ENCODE measurements around the gene LAMB3. TPM values are rescaled to one million over a fixed set of nuclear protein-coding genes. Genes with fewer than 3 reads are reported as not detected.

LAMB3 gene
- total RNA-seq, 2 donors from 2014 or later = 8.4 to 14.3 TPM

GRCh38 chr1:209610631-209610905 is 41.7 kb downstream of the LAMB3 start:
- no peak for DNase-seq
- intact Hi-C loops (cut with DNase I) = no loop called here
- ATAC-seq = no peak

DNA sequence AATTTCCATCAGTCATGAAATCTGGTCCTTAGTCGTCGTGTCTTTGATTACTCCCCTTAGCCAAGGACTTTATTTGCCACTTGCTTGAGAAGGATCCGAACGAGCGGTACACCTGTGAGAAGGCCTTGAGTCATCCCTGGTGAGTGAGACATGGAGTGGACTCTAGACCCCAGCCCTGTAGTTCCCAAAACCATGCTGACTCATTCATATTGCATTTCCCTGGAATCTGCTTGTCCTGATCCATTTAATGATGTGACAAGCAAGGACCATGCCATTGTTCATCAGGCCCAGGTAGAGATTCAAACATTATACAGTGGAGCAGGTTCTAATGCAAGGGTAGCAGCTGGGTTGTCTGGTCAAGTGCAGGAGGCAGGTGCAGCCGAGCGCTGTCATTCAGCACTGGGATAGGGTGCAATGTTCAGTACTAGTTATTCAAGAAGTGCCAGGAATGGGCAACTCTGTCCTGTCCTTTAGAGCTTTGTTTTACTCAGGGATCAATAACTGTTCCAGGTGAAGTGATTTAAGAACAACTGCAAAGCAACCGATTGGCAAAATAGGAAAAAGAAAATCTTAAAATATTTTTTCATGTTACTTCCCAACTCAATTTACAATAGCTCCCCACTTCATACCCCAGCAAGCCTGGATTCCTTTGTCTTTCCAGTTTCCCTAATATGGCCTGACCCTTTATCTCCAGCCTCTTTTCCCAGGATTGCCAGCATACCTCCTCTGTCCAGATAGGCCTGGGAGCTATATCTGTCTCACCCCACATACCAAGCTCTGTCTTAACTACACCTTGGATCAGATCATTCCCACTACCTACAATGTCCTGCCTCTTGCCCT is 42.2 kb downstream of the LAMB3 start:
- ATAC-seq = no peak
- intact Hi-C loops (cut with DNase I) = no loop called here
- no peak for DNase-seq

GRCh38 chr1:209609041-209609790 is 43.0 kb downstream of the LAMB3 start:
- DNase-seq (no peak), ATAC-seq (no peak)
- intact Hi-C loops (cut with DNase I) = no loop called here

- ATAC-seq (peak in 1 of 2 donors; percentile 21), DNase-seq (no peak)
- intact Hi-C loops (cut with DNase I) = no loop called here
These were observed 44.4 kb downstream of the LAMB3 start for GRCh38 chr1:209607795-209608178.

GRCh38 chr1:209607102-209607794 is 45.0 kb downstream of the LAMB3 start:
- ATAC-seq (peak in 1 of 2 donors; percentile 62), DNase-seq (no peak)
- intact Hi-C loops (cut with DNase I) = no loop called here

DNA sequence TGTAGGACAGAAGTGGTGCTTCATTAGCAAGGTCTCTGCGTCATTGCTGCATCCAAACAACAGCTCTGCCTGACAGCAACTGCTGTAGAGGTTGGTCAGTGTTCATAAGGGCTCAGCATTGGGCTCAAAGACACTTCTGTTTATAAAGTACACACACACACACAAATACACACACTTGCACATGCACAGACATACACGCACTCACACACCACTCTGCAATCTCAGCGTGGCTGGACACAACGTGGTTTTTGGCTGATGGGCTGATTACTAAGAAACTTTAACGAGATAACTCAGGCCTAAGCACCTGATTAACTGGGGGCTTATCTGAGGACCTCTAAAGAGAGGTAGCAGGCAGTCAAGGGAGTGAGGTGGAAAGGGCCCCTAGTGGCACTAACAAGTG is 48.3 kb downstream of the LAMB3 start:
- no peak for DNase-seq
- intact Hi-C loops (cut with DNase I) = loop anchor here in 1 of 2 donors (5.0 kb wide), 1 partner anchor 88 kb away; no protein-coding TSS in a partner anchor
- ATAC-seq = no peak

DNA sequence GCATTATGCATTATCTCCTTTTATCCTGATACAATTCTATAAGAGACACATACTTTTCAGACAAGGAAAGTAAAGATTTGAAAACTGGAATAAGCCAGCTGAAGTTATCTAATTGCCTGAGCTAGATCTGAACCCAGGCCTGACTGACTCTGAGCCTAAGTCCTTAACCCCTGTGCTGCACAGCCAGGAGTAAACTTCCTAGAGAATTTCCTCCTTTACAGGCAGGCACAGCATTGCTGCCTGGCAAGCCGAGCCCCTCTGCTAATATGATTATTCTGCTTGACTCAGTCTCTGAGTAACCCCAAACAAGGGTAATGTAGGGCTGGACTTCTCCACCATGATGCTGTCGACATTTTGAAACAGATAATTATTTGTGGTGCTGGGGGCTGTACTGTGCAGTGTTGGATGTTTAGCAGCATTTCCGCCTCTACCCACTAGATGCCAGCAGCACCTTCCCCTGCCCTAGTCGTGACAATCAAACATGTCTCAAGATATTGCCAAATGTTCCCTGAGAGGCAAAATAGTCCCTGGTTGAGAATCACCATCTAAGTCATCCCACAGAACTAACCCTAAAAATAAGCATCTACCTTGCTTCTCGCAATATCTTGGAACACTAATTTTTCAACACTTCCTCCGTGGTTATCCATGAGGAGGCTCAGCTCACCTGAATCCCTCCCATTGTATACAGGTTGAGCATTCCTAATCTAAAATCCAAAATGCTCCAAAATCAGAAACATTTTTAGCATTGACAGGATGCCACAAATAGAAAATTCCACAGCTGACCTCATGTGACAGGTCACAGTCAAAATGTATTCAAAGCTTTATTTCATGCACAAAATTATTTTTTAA is 50.2 kb downstream of the LAMB3 start:
- DNase-seq (no peak), ATAC-seq (peak; percentile 93 to 94)
- intact Hi-C loops (cut with DNase I) = loop anchor here in 1 of 2 donors (5.0 kb wide), 1 partner anchor 90 kb away; no protein-coding TSS in a partner anchor

- DNase-seq (no peak), ATAC-seq (no peak)
- intact Hi-C loops (cut with DNase I) = loop anchor here in 1 of 2 donors (5.0 kb wide), 1 partner anchor 92 kb away; no protein-coding TSS in a partner anchor
These were observed 51.7 kb downstream of the LAMB3 start for GRCh38 chr1:209600541-209600940.

GRCh38 chr1:209598227-209598626 is 54.0 kb downstream of the LAMB3 start:
- intact Hi-C loops (cut with DNase I) = no loop called here
- ATAC-seq (no peak), DNase-seq (no peak)

DNA sequence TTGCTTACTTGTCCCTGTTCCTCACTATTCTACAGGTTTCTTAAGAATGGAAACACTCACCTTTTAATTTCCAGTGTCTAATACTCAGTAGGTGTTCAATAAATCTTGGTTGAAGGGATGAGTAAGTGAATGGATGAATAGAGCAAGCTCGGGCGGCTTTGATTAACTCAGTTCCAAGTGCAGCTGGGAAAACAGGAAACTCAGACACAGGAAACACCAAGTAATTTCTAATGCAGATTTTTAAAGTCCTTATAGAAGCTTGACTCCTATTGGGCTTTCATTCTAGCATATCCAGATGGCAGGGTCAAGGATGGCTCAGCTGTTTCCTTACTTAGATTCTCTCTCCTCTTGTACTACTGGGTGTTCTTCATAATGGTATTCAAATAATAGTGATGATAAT is 54.7 kb downstream of the LAMB3 start:
- no peak for ATAC-seq
- DNase-seq = no peak
- intact Hi-C loops (cut with DNase I) = no loop called here

- ATAC-seq (no peak), DNase-seq (no peak)
- intact Hi-C loops (cut with DNase I) = no loop called here
These were observed 56.5 kb downstream of the LAMB3 start for GRCh38 chr1:209595599-209596285.

GRCh38 chr1:209595028-209595427 is 57.2 kb downstream of the LAMB3 start:
- ATAC-seq = no peak
- DNase-seq = no peak
- intact Hi-C loops (cut with DNase I) = no loop called here

- no peak for DNase-seq
- no peak for ATAC-seq
- intact Hi-C loops (cut with DNase I) = no loop called here
These were observed 57.8 kb downstream of the LAMB3 start for GRCh38 chr1:209594440-209594839.

DNA sequence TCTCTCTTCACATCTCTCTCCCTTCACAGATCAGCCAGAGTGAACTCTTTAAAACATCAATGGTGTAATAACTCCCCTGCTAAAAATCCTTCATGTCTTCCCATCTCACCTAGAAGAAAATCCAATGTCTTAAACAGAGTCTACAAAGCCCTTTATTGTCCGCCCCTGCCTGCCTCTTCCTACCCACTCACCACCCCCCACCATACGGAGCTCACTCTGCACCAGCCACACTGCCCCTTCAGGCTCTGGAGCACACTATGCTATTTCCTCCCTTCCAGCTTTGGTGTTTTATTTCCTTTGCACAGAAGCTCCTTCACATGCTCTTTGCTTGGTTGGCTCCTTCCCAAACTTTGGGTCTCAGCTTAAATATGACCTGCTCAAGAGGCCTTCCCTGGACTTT is 58.5 kb downstream of the LAMB3 start:
- ATAC-seq (no peak), DNase-seq (no peak)
- intact Hi-C loops (cut with DNase I) = no loop called here

DNA sequence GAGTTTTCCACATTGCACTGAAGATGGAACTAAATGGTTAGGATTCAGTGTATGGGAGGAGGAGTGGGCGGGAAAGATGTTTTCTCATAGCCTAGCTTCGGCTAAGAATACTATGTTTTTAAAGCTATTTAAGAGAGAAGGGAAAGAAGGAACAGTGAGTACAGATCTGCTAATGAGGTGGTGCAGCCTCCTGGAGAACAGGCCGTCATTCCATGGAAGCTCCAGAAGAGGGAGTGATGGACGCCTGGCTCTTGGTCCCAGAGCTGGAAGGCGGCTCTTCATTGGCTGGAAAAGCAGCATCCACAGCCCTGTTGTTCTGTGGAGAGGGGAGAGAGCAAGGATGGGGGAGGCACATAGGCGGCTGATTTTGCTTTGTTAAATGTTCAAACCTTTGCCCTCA is 61.8 kb downstream of the LAMB3 start:
- ATAC-seq = peak; percentile 18 to 45
- DNase-seq = no peak
- intact Hi-C loops (cut with DNase I) = no loop called here

DNA sequence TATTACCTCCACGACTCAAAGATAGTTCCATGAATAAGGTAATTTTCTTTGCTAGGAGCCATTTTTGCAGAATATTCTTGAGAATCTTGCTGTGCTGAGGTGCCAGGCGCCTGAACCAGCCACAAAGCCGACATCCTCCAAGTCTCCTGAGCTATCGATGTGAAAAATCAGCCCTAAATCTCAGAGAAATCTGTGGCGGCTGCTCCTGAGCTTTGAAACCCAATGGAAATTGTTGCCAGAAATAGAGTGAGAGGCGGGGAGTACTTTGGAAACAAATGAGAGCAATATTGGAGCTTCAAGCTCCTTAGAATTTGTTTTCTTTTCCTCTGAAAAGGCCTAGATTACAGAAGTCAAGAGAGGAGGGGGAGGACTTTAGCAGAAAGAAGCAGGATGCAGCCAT is 62.4 kb downstream of the LAMB3 start:
- ATAC-seq = no peak
- intact Hi-C loops (cut with DNase I) = loop anchor here (5.0 kb wide), 2 partner anchors 37 to 102 kb away; no protein-coding TSS in a partner anchor
- DNase-seq = no peak

DNA sequence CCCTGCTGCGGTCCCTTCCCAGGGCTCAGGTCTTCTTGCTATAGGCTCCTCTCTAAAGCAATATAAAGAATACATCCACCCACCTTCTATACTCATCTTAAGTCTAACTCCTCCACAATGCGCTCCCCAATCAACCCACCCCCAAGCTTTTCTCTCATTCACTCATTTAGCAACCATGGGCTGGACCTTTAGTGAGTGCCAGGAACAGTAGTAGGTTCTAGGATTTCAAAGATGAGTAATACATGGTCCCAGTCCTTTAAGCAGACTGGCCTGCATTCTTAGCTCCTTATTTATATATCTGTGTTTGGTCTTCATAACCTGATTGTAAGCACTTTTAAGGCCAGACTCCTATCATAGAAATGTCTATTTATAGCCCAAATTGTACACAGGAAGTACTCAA is 62.8 kb downstream of the LAMB3 start:
- no peak for ATAC-seq
- intact Hi-C loops (cut with DNase I) = loop anchor here (5.0 kb wide), 2 partner anchors 38 to 103 kb away; no protein-coding TSS in a partner anchor
- no peak for DNase-seq

GRCh38 chr1:209587789-209588188 is 64.4 kb downstream of the LAMB3 start:
- intact Hi-C loops (cut with DNase I) = loop anchor here (5.0 kb wide), 2 partner anchors 40 to 105 kb away; no protein-coding TSS in a partner anchor
- DNase-seq = no peak
- ATAC-seq = no peak
